ENCODE results near the gene PCDHGB7.
"Not testable (repeated sequence)": the region's sequence is repeated elsewhere in the genome, so short reads cannot be mapped to it uniquely, and the experiment has no call there.

The PCDHGB7 gene

GRCh38 chr5:141422742-141423291 lies 5.3 kb downstream of the PCDHGB7 start:
- DNase-seq (ENCODE audit: extremely low read depth in 1 of 2, low read depth in 1 of 2) = no peak

- no peak for DNase-seq (ENCODE audit: extremely low read depth in 1 of 2, low read depth in 1 of 2)
Measured at GRCh38 chr5:141427783-141428426, 10.4 kb downstream of the PCDHGB7 start.

- DNase-seq (ENCODE audit: extremely low read depth in 1 of 2, low read depth in 1 of 2) = no peak
Measured at GRCh38 chr5:141430332-141431113, 13.0 kb downstream of the PCDHGB7 start, which contains the start of gene PCDHGA12. Gene PCDHGA12, plus strand, starts transcription at chr5:141430507. Its CDS starts 253 bp downstream, at chr5:141430760.

- DNase-seq (ENCODE audit: extremely low read depth in 1 of 2, low read depth in 1 of 2) = no peak
Measured at GRCh38 chr5:141431286-141431685, 13.8 kb downstream of the PCDHGB7 start.

- DNase-seq (ENCODE audit: extremely low read depth in 1 of 2, low read depth in 1 of 2) = not testable (repeated sequence)
Measured at GRCh38 chr5:141432308-141432707, 14.8 kb downstream of the PCDHGB7 start.

- not testable (repeated sequence) for DNase-seq (ENCODE audit: extremely low read depth in 1 of 2, low read depth in 1 of 2)
Measured at GRCh38 chr5:141432726-141433125, 15.2 kb downstream of the PCDHGB7 start.

DNA sequence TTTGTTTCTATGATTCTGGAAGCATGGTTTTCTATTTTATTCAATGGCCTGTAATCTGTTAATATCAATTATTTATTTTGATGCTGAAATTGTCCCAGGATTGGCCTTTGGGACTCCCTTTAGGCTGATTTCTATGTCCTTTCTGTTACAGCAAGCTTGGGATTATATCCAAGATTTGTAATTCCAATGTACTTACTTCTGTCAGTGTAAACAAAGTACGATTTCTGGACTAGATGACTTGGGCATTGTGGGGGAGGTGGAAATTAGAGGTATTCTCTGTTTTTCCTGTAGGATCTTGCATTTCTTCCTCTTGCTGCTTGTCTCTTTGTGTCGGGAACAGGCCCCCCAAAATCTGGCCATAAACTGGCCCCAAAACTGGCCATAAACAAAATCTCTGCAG lies 16.5 kb downstream of the PCDHGB7 start:
- DNase-seq (ENCODE audit: extremely low read depth in 1 of 2, low read depth in 1 of 2) = no peak

DNA sequence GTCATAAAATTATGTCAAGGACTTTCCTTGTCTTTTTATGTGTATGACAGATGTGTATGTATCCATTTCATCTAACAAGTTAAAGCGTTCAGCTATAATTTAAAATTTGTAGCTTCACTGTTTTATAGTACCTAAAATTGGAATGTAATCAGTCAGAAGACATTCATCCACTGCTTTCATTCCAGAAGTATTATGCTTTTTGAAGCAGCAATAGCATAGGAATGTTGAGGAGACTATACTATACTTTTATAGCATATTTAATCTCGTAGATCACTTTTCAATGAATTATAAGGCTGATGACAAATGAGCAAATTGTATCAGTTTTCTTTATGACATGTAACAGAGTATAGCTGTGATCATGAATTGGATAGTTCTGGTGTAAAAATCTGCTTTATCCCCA lies 19.7 kb downstream of the PCDHGB7 start:
- no peak for DNase-seq (ENCODE audit: extremely low read depth in 1 of 2, low read depth in 1 of 2)

GRCh38 chr5:141439411-141440141 lies 22.1 kb downstream of the PCDHGB7 start:
- DNase-seq (ENCODE audit: extremely low read depth in 1 of 2, low read depth in 1 of 2) = no peak

DNA sequence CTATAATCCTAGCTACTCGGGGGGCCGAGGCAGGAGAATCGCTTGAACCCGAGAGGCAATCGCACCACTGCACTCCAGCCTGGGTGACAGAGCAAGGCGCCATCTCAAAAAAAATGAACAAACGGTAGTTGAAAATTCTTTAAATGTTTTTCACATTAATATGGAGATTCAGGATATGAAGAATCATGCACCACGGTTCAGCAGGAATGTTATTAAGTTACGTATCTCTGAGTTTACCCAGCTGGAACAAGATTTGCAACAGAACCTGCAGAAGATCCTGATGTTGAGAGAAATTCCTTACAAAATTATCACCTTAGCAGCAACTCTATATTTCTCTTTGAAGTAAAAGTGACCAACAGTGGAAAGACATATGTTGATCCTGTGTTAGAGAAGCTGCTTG lies 22.9 kb downstream of the PCDHGB7 start:
- no peak for DNase-seq (ENCODE audit: extremely low read depth in 1 of 2, low read depth in 1 of 2)

DNA sequence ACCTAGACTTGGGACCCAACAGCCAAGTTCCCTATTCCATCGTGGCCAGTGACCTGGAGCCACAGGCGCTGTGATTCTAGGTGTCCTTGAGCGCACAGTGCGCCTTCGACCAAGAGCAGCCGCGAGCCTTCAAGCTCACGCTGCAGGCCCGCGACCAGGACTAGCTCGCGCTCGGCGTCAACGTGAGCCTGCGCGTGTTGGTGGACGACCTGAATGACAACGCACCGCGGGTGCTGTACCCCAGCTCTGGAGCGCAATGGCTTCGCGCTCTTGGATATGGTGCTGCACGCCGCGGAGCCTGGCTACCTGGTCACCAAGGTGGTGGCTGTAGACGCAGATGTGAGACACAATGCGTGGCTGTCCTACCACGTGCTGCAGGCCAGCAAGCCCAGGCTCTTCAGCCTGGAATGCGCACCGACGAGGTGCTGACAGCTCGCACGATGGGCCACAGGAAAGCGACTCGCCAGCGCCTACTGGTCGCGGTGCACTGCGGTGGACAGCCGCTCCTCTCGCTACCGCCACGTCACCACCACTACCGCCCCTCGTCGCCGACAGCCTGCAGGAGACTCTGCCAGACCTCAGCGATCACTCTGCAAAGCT lies 24.2 kb downstream of the PCDHGB7 start:
- DNase-seq (ENCODE audit: extremely low read depth in 1 of 2, low read depth in 1 of 2) = no peak

GRCh38 chr5:141465351-141465750 lies 47.9 kb downstream of the PCDHGB7 start:
- no peak for DNase-seq (ENCODE audit: extremely low read depth in 1 of 2, low read depth in 1 of 2)

Measured in stimulated activated CD8-positive, alpha-beta memory T cell treated with anti-CD3 and anti-CD28 coated beads, Interleukin-7, amount 100 ng/mL, for 48 hours (primary cell).